GM18951 (cell line): Measurements from ENCODE around the gene PDE4B.

ENCODE experiments used
- POLR2A ChIP-seq: IDR thresholded peaks from 4 replicates; pipeline ENCODE4 v1.6.1; 2011; ENCODE audit warnings: mild to moderate bottlenecking; ENCODE audit not compliant: insufficient read length, insufficient read depth; ENCODE audit errors: extremely low read depth
- in situ Hi-C: fragments of 300-500 bp; cut with MboI; formaldehyde crosslinking; loops from one replicate; pipeline ENCODE4 v1.12.0; 2022; ENCODE audit warnings: low sequenced_read_pairs, mixed read lengths, inconsistent platforms; ENCODE audit not compliant: unreplicated experiment

Gene PDE4B

DNA sequence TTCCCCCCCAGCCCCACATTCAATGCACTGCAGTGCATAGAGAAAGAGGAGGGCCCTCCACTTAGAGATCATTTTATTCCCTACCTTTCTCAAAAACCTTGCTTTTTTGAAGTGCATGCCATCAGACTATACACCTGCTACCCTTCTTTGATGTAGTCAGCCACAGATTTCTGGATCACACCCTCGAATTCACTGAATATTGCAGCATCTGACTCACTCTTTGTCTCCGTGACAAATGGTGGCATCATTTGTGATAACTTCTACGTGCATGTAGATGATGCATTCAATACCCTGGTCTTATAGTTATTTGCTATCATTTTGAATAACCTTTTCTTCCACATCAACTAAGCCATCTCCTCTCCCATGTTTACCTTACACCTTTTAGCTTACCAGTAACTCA lies 431.0 kb downstream of the PDE4B start:
- in situ Hi-C loops, result no loop called here

DNA sequence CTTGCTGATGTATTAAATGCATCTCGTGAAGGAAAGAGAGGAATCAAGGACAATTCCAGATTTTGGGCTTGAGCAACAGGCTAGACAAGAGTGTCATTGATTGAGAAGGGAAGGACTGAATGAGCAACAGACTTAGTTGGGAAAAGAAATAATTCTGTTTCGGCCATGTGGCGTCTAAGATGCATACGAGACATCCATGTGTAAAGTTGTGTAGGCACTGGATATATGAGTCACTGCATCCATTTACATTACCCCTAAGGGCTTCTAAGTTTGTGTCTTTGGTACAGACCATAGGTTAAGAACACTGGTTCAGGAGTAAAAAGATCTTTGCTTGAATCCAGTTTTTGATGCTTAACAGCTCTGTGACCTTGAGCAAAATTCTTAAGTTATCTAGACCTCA lies 434.3 kb downstream of the PDE4B start:
- TF ChIP-seq POLR2A, result no peak
- in situ Hi-C loops, result loop anchor here (25.0 kb wide), 1 partner anchor 515 kb away; no protein-coding TSS in a partner anchor

More for the DNA sequence above, 431.0 kb downstream of the PDE4B start:
- TF ChIP-seq POLR2A, result no peak

GRCh38 chr1:66227966-66228365 lies 435.3 kb downstream of the PDE4B start:
- TF ChIP-seq POLR2A, result no peak
- in situ Hi-C loops, result loop anchor here (25.0 kb wide), 1 partner anchor 516 kb away; no protein-coding TSS in a partner anchor

- in situ Hi-C loops, result loop anchor here (25.0 kb wide), 1 partner anchor 519 kb away; no protein-coding TSS in a partner anchor
- no peak for TF ChIP-seq POLR2A
These were observed 438.5 kb downstream of the PDE4B start for GRCh38 chr1:66231217-66231616.

GRCh38 chr1:66231681-66232463 lies 439.2 kb downstream of the PDE4B start:
- TF ChIP-seq POLR2A, result no peak
- in situ Hi-C loops, result loop anchor here (25.0 kb wide), 1 partner anchor 520 kb away; no protein-coding TSS in a partner anchor

GRCh38 chr1:66237042-66237441 lies 444.3 kb downstream of the PDE4B start:
- TF ChIP-seq POLR2A, result no peak
- in situ Hi-C loops, result loop anchor here (25.0 kb wide), 1 partner anchor 525 kb away; no protein-coding TSS in a partner anchor

DNA sequence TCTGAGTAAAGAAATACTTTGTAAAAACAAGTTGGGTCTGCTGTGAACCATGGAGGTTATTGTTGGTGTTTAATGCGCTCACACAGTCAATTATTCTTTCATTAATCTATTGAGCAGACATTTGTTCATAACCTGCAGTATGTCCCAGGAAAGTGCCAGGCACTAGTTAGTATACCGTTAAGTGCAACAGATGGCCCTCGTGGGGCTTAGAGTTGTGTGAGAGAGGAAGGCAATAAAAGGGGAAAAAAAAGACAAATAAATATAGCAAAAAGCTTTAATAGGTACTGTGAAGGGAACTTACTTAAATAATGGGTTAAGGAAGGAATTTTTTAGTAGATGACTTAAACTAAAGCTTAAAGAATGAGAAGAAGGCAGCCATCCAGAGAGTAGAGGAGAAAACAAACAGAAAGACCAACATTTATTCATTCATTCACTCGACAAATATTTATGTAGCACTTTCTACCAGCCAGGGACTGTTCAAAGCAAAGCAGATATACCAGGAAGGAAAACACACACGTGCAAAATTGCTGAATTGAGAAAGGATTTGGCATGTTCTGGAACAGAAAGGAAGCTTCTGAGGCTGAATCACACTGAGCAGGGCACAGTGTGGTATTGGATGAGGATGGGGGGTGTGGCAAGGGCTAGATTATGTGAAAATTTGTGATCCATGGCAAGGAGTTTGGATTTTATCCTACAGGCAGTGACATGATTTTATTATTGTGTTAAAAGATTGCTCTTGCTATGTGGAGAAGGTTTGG lies 445.2 kb downstream of the PDE4B start:
- in situ Hi-C loops, result loop anchor here (25.0 kb wide), 1 partner anchor 526 kb away; no protein-coding TSS in a partner anchor
- TF ChIP-seq POLR2A, result no peak

- in situ Hi-C loops, result loop anchor here (5.0 to 25.0 kb wide), 2 partner anchors 288 to 528 kb away; no protein-coding TSS in a partner anchor
- TF ChIP-seq POLR2A, result no peak
These were observed 447.1 kb downstream of the PDE4B start for GRCh38 chr1:66239834-66240233.

- no peak for TF ChIP-seq POLR2A
- in situ Hi-C loops, result loop anchor here (5.0 to 25.0 kb wide), 2 partner anchors 288 to 528 kb away; no protein-coding TSS in a partner anchor
These were observed 448.1 kb downstream of the PDE4B start for GRCh38 chr1:66240491-66241484.

GRCh38 chr1:66242646-66243547 lies 450.2 kb downstream of the PDE4B start:
- in situ Hi-C loops, result loop anchor here (5.0 to 25.0 kb wide), 2 partner anchors 291 to 531 kb away; no protein-coding TSS in a partner anchor
- TF ChIP-seq POLR2A, result no peak

GRCh38 chr1:66243548-66244130 lies 450.9 kb downstream of the PDE4B start:
- TF ChIP-seq POLR2A, result no peak
- in situ Hi-C loops, result loop anchor here (5.0 to 25.0 kb wide), 2 partner anchors 291 to 531 kb away; no protein-coding TSS in a partner anchor

DNA sequence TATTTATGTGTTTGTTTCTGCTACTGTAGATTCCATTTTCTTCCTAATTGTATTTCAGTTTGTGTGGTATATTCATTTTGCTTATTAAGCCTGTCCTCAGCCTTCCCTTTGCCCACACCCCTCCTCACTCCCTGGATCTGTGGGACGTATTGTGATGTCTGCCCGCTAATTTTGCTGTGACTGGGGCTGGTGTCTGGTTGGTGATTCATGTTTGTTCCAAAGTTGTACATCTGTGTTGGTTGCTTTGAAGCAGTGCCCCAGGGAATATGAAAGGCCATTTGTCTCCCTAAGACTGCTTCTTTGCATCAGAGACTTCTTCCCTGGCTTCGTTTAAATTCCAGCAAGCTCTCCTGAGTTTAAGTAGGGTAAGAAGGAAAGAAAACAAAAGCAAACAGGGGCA lies 451.7 kb downstream of the PDE4B start:
- in situ Hi-C loops, result loop anchor here (5.0 to 25.0 kb wide), 2 partner anchors 292 to 532 kb away; no protein-coding TSS in a partner anchor
- TF ChIP-seq POLR2A, result no peak
